HepG2 (cell line): ENCODE measurements around the gene TCF3. TPM values are rescaled to one million over a fixed set of nuclear protein-coding genes. Genes with fewer than 3 reads are reported as not detected.

ENCODE experiments used
- IRF2 ChIP-seq: IDR thresholded peaks from 2 replicates; pipeline ENCODE4 v1.6.1; 2018; ENCODE audit warnings: missing genetic modification reagents, missing compliant biosample characterization
- KDM1A ChIP-seq: IDR thresholded peaks from 2 replicates; pipeline ENCODE4 v1.6.1; 2016; ENCODE audit warnings: missing compliant biosample characterization
- MYPOP ChIP-seq: sonication (generic); formaldehyde crosslinking; IDR thresholded peaks from 2 replicates; pipeline ENCODE4 v1.8.1; 2023; ENCODE audit warnings: mild to moderate bottlenecking, moderate library complexity, missing genetic modification reagents
- SP2 ChIP-seq: sonication (generic); formaldehyde crosslinking; IDR thresholded peaks from 2 replicates; pipeline ENCODE4 v1.5.1; 2020; ENCODE audit warnings: mild to moderate bottlenecking, missing genetic modification reagents
- TERF1 ChIP-seq: sonication (generic); formaldehyde crosslinking; IDR thresholded peaks from 2 replicates; pipeline ENCODE4 v1.8.0; 2022; ENCODE audit warnings: mild to moderate bottlenecking, missing genetic modification reagents, moderate library complexity
- ZNF180 ChIP-seq: sonication (generic); formaldehyde crosslinking; IDR thresholded peaks from 2 replicates; pipeline ENCODE4 v1.4.0; 2020; ENCODE audit warnings: low read depth, missing genetic modification reagents, borderline replicate concordance
- ZNF34 ChIP-seq: sonication (generic); formaldehyde crosslinking; IDR thresholded peaks from 2 replicates; pipeline ENCODE4 v1.4.0; 2020; ENCODE audit warnings: mild to moderate bottlenecking, missing genetic modification reagents, borderline replicate concordance
- ZNF460 ChIP-seq: sonication (generic); formaldehyde crosslinking; IDR thresholded peaks from 2 replicates; pipeline ENCODE4 v1.5.1; 2020; ENCODE audit warnings: missing genetic modification reagents, mild to moderate bottlenecking, borderline replicate concordance
- ZNF558 ChIP-seq: sonication (generic); formaldehyde crosslinking; IDR thresholded peaks from 2 replicates; pipeline ENCODE4 v1.9.0; 2022; ENCODE audit warnings: mild to moderate bottlenecking, missing genetic modification reagents, borderline replicate concordance
- ZNF629 ChIP-seq: sonication (generic); formaldehyde crosslinking; conservative IDR thresholded peaks from 2 replicates; pipeline ENCODE4 v1.5.0; 2020; ENCODE audit warnings: missing genetic modification reagents
- ZNF737 ChIP-seq: sonication (generic); formaldehyde crosslinking; IDR thresholded peaks from 2 replicates; pipeline ENCODE4 v1.5.0; 2020; ENCODE audit warnings: missing genetic modification reagents, mild to moderate bottlenecking, borderline replicate concordance
- ZNF768 ChIP-seq: sonication (generic); formaldehyde crosslinking; IDR thresholded peaks from 2 replicates; pipeline ENCODE4 v1.4.0; 2020; ENCODE audit warnings: missing genetic modification reagents
- polyA plus RNA-seq, 8 experiments: library from polyadenylated mRNA; depleted of rRNA in 3 of 8; stranded (reverse) in 7 of 8; unstranded in 1 of 8; fragments of >200 nt; fragmentation: Illumina TruSeq in 4 of 8; extraction: Trizol in 4 of 8; gene quantifications; 2 replicates each; pipeline versions ENCODE4 v1.2.1 to v1.2.3, GENCODE V29; 2011 to 2016; ENCODE audit warnings: low read depth in 4 of 8, missing spikeins in 1 of 8, mixed read lengths in 1 of 8; ENCODE audit not compliant: insufficient read depth in 1 of 8
- total RNA-seq, 5 experiments: library from RNA; depleted of rRNA; stranded (reverse); fragments of >200 nt; fragmentation: Illumina TruSeq; extraction: Trizol; gene quantifications; 2 replicates each; pipeline ENCODE4 v1.2.3, GENCODE V29; 2016; ENCODE audit warnings: low read depth in 1 of 5

Gene TCF3
- total and polyA plus RNA-seq, 2 of the 13 experiments (the other 11 are each of a cell fraction or from before 2014, with no cell fraction given), result 51.4 to 53.2 TPM

- TF ChIP-seq ZNF180 (CRISPR knock-in tag) (no peak), SP2 (CRISPR knock-in tag) (no peak), ZNF34 (CRISPR knock-in tag) (no peak), ZNF737 (CRISPR knock-in tag) (no peak), TERF1 (no peak), KDM1A (CRISPR knock-in tag) (no peak), ZNF460 (CRISPR knock-in tag) (no peak), IRF2 (no peak), ZNF629 (CRISPR knock-in tag) (peak; percentile 64), ZNF558 (no peak), MYPOP (no peak), ZNF768 (CRISPR knock-in tag) (0 out of 2 replicates have a peak, but pooled peaks have one; percentile 7)
These were observed 47.8 kb upstream of the TCF3 start (continued) for GRCh38 chr19:1699998-1700732.
